ENCODE measurements around the gene AOC2. TPM values are rescaled to one million over a fixed set of nuclear protein-coding genes. Genes with fewer than 3 reads are reported as not detected.
A peak's percentile ranks its signal among the peaks of the same experiment; 100 is the strongest.

The AOC2 gene
- total and polyA plus RNA-seq, 2 of the 13 experiments (the other 11 are each of a cell fraction or from before 2014, with no cell fraction given): 1.2 to 3.3 TPM

- Histone ChIP-seq H3K4me2 (ENCODE audit: low read depth, low read length) (no peak overlapping the region), H3K79me2 (ENCODE audit: insufficient read depth, low read length) (no peaks in the 10 kb centered on the region), H3K36me3 (replicated peaks in 1 of 2; ENCODE audit: control insufficient read depth in 1 of 2, insufficient read depth in 2 of 2, low read length in 2 of 2) (no peaks in the 10 kb centered on the region), H3K9me3 (ENCODE audit: low read length) (no peaks in the 10 kb centered on the region), H2AFZ (ENCODE audit: low read length) (no peak overlapping the region), H3K9ac (ENCODE audit: insufficient read depth, low read depth, low read length) (no peak overlapping the region), H3K4me3 (replicated peaks in 1 of 3; ENCODE audit: insufficient read depth in 1 of 3, low read depth in 2 of 3, low read length in 3 of 3) (no peak overlapping the region), H3K4me1 (ENCODE audit: insufficient read depth, low read length) (peaks cover 99% of the 10 kb centered on the region), H3K27ac (ENCODE audit: extremely low read length, insufficient read depth, low read length) (no peak overlapping the region), H4K20me1 (ENCODE audit: insufficient read depth, low read length) (no peaks in the 10 kb centered on the region), H3K27me3 (ENCODE audit: control insufficient read depth in 1 of 2, insufficient read depth in 2 of 2, low read length in 2 of 2) (no peaks in the 10 kb centered on the region)
- no peak for ATAC-seq
- WGBS (ENCODE audit: low lambda C conversion rate): 72% methylated on average over 8 of the region's 8 CpGs
- TF ChIP-seq ZUFSP (CRISPR knock-in tag; IDR thresholded peaks at IDR 0.05; ENCODE audit: borderline replicate concordance) (no peak), ADNP (CRISPR knock-in tag; IDR thresholded peaks at IDR 0.05) (0 out of 2 replicates have a peak, but pooled peaks have one; percentile 38), ZNF770 (CRISPR knock-in tag; IDR thresholded peaks at IDR 0.05) (peak; percentile 96), YEATS4 (CRISPR knock-in tag; IDR thresholded peaks at IDR 0.05; ENCODE audit: borderline replicate concordance) (0 out of 2 replicates have a peak, but pooled peaks have one; percentile 34), CBX1 (IDR thresholded peaks at IDR 0.05; ENCODE audit: low read depth) (no peak), HNF4A (CRISPR knock-in tag; IDR thresholded peaks at IDR 0.05) (0 out of 2 replicates have a peak, but pooled peaks have one; percentile 3), ZSCAN31 (CRISPR knock-in tag; IDR thresholded peaks at IDR 0.05; ENCODE audit: low read depth) (no peak), HOXA7 (CRISPR knock-in tag; IDR thresholded peaks at IDR 0.05) (no peak), ZFP90 (CRISPR knock-in tag; IDR thresholded peaks at IDR 0.05; ENCODE audit: borderline replicate concordance) (0 out of 2 replicates have a peak, but pooled peaks have one; percentile 24), RARA (CRISPR knock-in tag; IDR thresholded peaks at IDR 0.05) (0 out of 2 replicates have a peak, but pooled peaks have one; percentile 29), ZNF33B (CRISPR knock-in tag; IDR thresholded peaks at IDR 0.05) (no peak)
- TF ChIP-seq, protein P1, sequence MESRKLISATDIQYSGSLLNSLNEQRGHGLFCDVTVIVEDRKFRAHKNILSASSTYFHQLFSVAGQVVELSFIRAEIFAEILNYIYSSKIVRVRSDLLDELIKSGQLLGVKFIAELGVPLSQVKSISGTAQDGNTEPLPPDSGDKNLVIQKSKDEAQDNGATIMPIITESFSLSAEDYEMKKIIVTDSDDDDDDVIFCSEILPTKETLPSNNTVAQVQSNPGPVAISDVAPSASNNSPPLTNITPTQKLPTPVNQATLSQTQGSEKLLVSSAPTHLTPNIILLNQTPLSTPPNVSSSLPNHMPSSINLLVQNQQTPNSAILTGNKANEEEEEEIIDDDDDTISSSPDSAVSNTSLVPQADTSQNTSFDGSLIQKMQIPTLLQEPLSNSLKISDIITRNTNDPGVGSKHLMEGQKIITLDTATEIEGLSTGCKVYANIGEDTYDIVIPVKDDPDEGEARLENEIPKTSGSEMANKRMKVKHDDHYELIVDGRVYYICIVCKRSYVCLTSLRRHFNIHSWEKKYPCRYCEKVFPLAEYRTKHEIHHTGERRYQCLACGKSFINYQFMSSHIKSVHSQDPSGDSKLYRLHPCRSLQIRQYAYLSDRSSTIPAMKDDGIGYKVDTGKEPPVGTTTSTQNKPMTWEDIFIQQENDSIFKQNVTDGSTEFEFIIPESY (CRISPR knock-in tag; IDR thresholded peaks at IDR 0.05): peak; percentile 20; the same call in 1 of the 2 replicates
- TF ChIP-seq, protein P2, sequence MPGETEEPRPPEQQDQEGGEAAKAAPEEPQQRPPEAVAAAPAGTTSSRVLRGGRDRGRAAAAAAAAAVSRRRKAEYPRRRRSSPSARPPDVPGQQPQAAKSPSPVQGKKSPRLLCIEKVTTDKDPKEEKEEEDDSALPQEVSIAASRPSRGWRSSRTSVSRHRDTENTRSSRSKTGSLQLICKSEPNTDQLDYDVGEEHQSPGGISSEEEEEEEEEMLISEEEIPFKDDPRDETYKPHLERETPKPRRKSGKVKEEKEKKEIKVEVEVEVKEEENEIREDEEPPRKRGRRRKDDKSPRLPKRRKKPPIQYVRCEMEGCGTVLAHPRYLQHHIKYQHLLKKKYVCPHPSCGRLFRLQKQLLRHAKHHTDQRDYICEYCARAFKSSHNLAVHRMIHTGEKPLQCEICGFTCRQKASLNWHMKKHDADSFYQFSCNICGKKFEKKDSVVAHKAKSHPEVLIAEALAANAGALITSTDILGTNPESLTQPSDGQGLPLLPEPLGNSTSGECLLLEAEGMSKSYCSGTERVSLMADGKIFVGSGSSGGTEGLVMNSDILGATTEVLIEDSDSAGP (CRISPR knock-in tag; IDR thresholded peaks at IDR 0.05; ENCODE audit: borderline replicate concordance): 0 out of 2 replicates have a peak, but pooled peaks have one; percentile 6
- BruUV-seq (replicated peaks): no TSS peak
- FAIRE-seq: no peak
- DNase-seq (ENCODE audit: low spot score): no peak
- in situ Hi-C loops (cut with HindIII; ENCODE audit: extremely low pct_ligation_motif_present, low pct_unique_long_range_greater_than_20kb): no loop called here
- POLR2A ChIA-PET: interaction anchor here (1.7 kb wide), 1 partner anchor 38 kb away, joined by 3 read pairs; no protein-coding TSS in a partner anchor
- CTCF ChIA-PET (ENCODE audit: low intra/inter-chr PET ratio, low total read pairs): no interaction called here
- intact Hi-C loops (cut with micrococcal nuclease; ENCODE audit: unreplicated experiment): no loop called here
Observed at GRCh38 chr17:42882166-42882565, 37.8 kb downstream of the AOC2 start.

Measured in HepG2 (cell line).